Ammon's horn (tissue), 1 donor: Measurements from ENCODE around the gene KRT86.
"Not testable (repeated sequence)": the region's sequence is repeated elsewhere in the genome, so short reads cannot be mapped to it uniquely, and the experiment has no call there.

Source experiments
- DNase-seq: peaks from one replicate; pipeline ENCODE4 v3.0.0-alpha.2; 2016; ENCODE audit warnings: low spot score

The KRT86 gene

DNA sequence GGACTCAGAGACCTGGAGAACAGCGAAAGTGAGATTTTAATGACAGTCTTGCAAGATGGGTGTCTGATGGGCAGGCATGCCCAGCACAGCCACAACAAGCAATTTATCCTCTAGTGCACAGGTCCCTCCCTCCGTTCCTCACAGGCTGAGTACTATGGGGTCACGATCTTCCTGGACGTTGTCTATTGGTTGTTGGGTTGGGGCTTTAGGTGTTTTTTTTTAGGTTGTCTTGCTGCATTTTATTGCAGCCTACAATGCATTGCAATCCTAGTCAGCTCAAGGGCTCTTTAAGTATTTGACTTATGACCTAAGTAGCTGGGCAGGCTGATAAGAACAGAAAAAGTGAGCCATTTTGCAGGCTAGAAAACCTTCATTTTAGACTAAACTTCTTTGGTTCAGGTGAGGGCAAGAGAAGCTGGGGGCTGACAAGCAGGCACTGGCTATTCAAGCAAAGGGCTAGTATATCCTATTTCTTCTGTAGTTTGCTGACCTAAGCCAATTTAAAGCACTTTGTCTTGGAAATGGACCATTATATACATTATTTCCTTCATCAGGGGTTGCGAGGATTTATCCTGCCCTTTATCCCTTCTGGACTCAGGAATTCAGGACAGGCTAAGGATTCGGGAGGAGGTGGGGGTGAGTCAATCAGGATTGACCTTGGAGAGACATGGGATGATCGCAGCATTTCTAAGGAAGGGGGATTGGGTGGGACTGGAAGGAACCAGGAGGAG is 35.4 kb upstream of the KRT86 start:
- no peak for DNase-seq

DNA sequence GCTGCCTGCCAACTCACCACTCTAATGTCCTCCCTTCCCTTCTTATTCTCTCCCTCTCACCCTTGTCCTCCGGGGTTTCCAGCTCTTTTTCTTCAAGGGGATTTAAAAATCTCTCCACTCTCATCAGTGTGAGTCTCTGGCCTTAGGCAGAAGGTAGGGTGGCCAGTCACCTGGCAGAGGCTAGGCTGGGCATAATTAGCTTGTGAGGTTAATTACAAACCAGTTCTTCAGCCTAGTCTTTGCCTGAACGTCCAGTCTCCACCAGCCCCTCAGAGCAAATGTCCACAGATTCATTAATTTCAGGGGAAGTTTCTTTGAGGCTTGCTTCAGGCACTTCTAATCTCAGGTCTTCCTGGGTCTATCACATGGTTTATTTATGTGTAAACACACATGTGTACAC is 34.7 kb upstream of the KRT86 start:
- no peak for DNase-seq

DNA sequence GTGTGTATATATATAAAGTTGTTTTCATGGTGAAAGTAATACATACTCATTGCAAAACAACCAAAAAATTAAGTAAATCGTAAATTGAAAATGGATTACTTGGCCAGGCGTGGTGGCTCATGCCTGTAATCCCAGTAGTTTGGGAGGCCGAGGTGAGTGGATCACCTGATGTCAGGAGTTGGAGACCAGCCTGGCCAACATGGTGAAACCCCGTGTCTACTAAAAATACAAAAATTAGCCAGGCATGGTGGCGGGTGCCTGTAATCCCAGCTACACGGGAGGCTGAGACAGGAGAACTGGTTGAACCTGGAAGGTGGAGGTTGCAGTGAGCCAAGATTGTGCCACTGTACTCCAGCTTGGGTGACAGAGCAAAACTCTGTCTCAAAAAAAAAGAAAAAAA is 34.2 kb upstream of the KRT86 start:
- not testable (repeated sequence) for DNase-seq

DNA sequence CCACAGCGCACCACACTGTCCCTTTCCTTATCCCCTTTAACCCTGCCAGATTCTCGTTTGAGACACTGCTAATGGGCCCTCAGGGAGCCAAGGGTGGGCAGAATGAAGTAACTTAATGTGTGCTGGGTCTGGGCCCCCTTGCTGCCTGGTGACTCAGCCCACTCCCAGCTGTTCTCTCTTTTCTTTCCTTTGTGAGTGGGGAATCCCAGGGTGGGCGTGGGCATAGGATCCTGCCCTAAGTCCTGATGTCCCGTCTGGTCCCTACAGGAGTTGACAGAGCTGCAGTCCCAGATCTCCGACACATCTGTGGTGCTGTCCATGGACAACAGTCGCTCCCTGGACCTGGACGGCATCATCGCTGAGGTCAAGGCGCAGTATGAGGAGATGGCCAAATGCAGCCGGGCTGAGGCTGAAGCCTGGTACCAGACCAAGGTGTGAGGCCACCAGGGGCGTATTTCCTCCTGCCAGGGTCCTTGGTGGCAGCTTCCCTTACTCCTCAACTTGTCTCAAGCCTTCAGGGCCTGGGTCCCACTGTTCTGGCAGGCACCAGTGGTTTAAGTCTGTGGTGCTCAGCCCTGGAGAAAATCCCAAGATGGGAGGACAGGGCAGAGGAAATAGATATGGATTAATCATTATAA is 33.1 kb upstream of the KRT86 start:
- no peak for DNase-seq

DNA sequence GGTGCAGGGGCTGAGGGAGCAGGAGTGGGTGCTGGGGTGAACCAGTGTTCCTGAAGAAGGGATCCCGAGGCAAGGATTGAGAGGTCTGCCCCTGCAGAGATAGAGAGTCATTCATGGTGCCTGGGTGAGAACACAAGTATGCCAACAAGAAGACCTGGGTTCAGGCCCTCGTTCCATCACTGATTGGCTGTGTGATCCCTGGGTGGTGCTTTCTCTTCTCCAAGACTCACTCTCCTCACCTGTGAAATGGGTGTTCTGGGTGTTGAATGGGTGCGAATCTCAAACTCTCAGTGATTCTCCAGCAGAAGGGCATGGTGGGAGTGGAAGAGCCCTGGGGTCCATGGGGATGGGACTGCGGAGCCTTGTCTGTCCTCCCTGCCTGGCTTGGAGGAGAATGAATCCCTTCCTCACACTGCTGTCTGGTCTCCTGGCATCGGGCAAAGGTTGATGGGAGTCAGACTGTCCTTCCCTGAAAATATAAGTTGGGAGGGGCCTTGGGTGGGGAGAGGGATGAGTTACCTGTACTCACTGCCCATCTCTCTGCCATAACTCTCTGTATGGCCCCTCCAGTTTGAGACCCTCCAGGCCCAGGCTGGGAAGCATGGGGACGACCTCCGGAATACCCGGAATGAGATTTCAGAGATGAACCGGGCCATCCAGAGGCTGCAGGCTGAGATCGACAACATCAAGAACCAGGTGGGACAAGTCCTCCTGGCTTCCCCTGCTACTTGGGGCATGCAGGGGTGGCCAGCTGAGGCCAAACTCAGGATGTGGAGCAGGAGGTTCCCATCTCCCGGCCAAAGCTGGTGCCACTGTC is 31.8 kb upstream of the KRT86 start:
- DNase-seq = no peak

DNA sequence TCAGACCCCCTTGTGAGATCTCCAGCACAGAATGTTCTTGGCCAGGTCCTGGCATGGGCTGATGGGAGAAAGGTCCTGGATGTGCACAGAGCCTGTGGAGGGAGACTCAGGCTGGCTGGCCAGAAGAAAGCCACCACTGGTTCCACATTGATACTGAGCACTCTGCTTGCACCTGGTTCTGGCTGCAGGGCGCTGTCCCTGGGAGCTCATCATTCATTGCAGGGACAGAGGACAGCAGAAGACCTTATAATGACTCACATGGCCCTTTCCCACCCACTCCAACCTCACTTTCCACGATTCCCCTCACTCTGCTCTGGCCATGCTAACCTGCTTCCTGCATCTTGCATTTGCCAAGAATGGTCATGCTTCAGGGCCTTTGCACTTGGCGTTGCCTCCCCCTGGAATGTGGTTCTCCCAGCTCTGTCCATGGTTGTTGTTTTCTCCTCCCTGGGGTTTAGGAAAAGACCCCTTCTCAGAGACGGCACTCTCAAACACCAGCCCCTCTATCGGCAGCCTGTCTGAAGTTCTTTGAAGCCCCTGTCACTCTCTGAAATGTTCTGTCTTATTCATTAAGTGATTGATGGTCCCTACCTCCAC is 31.1 kb upstream of the KRT86 start:
- DNase-seq = no peak

DNA sequence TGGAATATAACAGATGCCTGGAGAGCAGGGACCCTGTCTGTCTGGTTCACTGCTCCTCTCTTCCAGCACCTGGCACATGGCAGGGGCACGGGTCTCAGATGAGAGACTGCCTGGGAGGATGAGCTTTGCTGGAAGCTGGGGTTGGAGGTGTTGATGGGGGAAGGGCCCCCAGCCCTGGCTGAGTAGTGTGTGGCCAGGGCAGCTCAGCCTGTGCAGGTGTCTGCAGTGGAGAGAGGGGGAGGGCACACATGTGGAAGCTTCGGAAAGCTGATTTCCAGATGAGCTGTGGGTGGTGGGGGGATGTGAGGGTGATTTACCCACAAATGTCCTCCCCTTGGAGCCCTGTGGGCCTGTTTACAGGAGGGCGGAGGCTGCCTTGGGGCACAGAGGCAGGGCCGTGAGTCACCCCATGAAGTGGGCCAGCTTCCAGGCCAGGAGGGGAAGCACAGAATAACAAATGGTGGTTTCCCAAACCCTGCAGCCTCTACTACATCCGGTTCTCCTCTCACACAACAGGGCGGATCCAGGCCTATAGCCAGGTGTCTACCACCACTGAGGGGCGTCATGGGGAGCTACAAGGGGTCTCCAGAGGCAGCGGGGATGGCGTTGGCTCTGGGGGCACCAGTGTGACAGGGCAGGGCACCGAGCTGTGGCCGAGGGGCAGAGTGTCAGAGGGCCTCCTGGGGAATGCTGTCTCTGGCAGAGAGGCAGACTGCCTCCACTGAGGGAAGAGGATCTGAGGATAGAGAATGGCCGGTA is 30.4 kb upstream of the KRT86 start:
- peak; percentile 31 for DNase-seq

DNA sequence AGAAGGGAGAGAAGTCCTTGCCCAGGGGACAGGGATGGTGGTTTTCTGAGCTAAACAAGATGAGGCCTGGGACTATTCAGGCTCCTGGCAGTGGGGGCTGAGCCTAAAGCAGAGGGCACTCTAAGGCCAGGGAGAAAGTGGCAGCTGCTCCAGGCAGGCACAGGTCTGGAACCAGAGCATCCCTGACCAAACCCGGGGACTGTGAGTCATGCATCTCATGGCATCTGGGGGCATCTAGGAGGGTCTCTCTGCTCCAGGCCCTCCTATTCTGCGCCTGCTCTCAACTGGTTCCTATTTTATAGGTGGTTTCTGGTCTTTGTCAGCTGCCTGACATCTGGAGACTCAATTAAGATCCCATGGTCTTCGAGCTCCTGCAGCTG is 29.8 kb upstream of the KRT86 start:
- DNase-seq = no peak

DNA sequence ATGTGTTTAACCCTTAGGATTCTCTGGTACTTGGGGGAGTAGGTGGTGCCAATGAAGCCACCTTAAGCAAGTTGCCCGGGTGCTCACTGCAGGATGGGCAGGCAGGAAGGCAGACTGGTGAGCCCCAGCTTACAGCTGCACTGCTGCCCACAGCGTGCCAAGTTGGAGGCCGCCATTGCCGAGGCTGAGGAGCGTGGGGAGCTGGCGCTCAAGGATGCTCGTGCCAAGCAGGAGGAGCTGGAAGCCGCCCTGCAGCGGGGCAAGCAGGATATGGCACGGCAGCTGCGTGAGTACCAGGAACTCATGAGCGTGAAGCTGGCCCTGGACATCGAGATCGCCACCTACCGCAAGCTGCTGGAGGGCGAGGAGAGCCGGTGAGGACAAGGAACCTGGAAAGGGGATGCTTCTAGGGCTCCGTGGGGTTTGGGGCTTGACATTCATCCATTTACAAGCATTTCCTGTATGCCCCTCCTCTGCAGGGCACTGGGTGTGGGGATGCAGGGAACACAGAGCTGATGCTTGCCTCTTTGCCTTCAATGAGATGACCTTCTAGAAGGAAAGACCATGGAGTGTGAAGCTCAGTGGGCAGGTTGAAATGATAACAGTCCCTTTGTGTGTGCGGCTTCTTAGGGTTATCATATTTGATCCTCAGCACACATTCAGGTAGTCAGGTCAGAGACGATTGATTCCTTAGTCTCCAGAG is 29.0 kb upstream of the KRT86 start:
- DNase-seq = no peak

DNA sequence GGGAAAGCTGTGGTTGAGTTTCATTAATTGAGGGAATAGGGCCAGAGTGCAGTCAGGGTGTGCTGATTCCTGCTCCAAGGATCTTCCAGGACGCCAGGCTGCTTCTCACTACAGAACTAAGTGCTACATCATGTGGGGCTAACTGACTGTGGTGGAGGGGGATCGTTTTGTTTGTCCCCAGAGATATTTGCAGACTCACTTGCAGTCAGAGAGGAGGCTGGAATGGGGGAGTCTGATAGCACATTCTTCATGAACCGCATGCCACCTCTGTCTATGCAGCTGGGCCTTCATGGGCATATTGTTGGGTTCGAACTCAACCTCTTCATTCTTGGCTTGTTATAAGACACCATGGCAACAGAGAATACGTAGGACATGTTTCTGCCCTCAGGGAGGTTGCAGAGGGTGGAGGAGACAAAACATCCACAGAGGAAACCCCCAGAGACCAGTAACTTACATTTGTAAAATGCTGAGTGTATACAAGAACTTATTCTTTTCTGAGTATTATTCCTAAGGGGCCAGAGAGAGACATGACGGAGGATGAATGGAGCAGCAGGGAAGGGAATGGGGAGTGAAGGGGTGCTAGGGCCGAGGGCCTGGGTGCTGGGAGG is 28.4 kb upstream of the KRT86 start:
- DNase-seq = no peak

DNA sequence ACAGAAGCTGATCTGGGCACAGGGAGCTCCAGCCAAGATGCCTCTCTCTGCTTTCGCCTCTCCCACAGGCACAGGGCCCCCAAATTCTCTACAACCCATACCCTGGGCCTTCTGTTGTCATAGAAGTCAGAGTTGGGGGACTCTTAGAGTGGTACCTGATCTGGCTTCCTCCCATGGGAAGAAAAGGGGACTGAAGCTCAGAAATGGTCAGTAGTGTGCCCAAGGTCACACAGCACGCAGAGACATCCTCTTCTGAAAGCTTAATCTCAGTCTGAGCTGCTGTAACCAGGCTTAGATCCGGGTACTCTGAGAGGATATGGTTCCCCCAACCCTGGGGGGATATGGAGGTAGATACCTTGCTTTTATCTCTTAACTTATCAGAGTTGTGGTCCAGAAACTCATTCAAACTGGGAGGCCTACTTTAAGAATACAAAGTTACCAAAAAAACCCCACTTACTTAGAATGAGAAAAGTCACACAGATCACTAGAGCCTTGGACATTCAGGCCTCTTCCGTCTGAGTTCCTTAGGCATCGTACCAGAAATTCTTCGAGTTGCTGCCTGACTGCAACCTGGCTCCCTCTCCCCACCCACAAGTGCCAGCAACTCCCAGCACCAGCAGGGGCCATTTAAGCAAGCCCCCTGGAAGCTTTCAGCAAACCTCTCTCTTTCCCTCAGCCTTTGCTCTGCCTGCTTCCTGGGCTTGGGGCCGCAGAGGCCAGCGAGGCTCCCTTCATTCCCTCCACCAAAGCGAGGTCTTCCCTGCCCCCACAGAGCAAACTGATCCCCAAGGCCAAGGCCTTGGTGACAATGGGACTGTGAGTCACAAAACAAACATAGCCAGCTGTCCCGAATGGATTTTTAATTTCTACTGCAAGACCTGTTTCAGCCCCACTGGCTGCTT is 27.5 kb upstream of the KRT86 start:
- DNase-seq = no peak

DNA sequence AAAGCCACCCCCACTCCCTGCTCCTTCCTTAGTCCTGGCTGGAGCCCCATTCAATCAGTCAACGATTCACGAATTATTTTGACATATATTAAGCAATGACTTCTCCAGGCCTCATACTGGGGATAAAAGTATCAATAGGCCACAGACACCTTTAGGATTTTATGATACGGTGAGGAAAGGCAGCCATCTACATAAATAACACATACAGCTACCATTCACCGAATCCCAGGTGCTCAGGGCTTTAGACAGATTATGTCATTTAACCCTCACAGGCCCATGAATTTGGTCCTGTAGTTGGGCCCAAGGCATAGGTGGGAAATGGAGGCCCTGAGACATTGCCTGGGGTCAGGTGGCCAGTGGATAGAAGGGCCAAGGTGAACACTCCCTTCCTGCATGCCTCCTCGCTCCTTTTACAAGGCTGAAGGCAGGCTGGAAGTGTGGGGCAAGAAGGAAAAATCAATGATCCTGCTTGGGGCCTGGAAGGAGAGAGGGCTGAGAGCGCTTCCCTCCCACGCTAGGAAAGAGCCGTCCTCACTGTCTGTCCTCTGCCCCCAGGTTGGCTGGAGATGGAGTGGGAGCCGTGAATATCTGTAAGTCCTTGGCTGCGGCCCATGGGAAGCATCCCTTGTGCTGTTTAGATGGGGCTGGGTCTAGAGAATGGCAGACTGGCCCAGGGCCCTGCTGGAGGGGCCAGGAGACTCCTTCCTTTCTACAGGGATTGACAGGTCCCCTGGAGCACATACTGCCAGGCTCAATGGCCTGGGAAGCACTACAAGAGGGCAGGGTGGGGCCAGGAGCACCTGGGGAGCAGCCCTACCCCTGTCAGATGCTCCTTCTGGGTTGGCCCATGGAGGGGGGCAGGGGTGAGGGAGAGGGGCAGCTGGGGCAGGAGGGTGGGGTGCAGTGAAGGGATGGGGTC is 26.6 kb upstream of the KRT86 start:
- no peak for DNase-seq

DNA sequence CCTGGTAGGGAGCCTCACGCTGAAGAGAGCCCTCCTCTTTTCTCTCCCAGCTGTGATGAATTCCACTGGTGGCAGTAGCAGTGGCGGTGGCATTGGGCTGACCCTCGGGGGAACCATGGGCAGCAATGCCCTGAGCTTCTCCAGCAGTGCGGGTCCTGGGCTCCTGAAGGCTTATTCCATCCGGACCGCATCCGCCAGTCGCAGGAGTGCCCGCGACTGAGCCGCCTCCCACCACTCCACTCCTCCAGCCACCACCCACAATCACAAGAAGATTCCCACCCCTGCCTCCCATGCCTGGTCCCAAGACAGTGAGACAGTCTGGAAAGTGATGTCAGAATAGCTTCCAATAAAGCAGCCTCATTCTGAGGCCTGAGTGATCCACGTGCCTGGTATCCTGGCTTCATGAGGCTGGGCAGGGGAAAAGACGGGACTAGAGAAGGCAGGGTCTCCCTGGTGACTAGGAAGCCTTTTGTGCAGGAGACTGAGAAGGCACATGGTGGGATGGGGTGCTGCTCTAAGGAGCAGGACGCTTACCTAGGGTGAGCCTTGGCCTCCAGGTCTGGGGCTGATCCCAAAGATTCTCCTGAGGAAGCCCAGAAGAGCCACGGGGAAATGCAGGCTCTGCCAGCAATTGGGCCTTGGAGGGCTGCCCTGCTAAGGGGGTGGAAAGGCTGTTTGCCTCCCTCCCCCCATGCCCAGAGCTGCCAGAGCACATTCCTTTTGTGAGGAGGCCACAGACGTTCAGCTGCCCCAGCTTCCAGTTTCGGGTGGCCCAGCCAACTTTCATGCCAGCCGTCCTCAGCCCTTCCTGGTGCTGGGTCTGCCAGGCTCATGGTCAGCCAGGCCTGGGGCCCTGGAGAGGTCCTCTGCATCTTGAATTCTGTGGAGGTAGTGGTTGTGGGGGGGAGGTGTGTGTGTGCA is 25.6 kb upstream of the KRT86 start:
- DNase-seq = peak; percentile 76

DNA sequence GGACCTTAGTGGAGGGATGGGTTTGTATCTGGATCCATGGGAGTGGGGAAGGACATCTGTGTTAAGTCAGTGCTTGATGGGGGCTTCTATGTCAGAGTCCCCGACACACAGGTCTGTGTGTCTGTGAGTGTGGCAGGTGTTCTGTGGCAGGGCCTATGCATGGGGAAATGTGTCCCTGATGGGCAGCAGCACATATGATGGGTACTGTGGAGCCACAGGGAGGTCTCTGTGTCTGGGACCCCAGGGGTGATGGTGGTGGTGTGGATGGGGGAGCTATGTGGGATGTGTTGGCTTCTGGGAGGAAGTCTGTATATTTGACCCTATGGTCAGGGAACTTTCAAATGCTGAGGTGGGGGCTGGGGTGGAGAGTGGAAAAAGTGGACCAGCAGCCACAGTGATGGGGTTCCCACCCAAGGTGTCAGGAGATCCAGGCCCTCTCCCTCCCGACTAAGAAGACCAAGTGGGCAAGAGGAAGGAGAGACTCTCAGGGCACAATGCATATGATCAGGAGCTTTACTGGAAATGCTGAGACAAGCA is 24.9 kb upstream of the KRT86 start:
- no peak for DNase-seq

DNA sequence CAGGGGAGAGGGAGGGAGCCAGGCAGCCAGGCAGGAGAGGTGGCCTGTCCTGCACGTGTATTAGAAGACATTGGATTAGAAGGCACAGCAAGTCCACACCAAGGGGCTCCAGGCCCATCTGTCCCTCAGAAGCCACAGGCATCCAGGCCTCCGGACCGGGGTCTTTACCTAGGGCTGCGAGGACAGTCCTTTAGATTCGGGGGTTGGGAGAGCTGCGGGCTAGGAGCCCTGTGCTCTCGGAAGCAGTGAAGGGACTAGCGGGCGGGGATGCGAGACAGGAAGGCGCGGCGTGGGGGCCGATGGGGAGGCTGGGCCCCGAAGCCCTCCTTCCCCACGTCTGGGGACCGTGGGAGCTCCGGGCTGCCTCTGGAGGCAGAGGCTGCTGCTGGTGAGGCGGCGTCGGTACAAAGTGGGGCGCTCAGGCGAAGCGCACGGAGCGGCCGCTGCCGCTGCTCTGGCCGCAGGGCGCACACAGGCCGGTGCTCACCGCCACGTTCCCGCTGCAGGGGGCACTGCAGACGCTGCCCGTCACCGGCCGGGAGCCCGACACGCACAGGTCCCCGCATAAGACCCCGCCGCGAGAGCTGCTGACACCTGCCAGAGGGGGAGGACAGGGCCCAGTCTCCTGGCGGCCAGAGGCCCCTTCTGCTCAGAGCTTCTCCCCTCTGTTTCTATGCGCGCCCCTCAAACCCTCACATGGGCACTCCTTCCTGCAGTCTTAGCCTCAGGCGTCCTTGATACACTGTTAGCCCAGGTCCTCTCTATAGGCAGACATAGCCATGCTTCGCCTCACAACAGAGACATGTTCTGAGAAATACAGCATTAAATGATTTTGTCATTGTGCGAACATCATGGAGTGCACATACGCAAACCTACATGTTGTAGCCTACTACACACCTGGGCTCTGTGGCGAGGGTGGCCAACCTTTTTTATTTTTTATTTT is 24.1 kb upstream of the KRT86 start:
- DNase-seq = no peak

DNA sequence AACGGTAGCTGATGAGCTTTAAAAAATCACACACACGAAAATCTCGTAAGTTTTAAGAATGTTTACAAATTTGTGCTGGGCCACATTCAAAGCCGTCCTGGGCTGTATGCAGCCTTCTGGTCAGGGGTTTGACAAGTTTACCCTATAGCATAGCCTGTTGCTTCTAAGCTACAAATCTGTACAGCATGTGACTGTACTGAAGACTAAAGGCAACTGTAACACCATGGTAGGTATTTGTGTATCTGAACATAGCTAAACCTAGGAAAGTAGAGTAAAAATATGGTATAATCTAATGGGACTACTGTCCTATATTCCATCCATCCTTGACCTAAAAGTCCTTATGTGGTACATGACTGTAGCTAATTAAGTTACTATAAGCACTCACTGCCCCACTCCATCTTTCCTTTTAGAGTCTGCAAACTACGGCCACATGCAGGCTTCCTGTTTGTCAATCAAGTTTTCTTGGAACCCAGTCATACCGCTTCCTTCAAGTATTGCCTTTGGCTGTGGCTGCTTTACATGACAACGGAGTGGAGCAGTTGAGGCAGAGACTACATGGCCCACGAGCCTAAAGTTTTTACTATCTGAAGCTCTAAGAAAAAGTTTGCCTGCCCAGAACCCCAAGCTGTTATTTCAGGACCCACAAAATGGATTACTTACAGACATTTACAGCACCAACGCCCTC is 22.9 kb upstream of the KRT86 start:
- DNase-seq = no peak
